Progenitor cell of endocrine pancreas (in vitro differentiated cells): ENCODE data around the gene LRRC37A2. TPM values are rescaled to one million over a fixed set of nuclear protein-coding genes. Genes with fewer than 3 reads are reported as not detected.

ENCODE experiments used
- total RNA-seq: library from RNA; stranded (reverse); gene quantifications from 2 replicates; pipeline ENCODE4 v1.2.1, GENCODE V29; 2021

Gene LRRC37A2
- total RNA-seq, 1 donor from 2014 or later: 26.2 TPM

Other genes with a start within 250 kb of the LRRC37A2 start
- gene LRRC37A, start 217.3 kb upstream of the LRRC37A2 start, total RNA-seq: 6.8 TPM in 2 replicates
- 15.6 and 16.0 TPM in 2 replicates for gene ARL17B, start 150.7 kb upstream of the LRRC37A2 start, total RNA-seq
- gene ARL17A, start 67.2 kb downstream of the LRRC37A2 start, total RNA-seq: 20.1 and 21.7 TPM in 2 replicates
- 28.6 and 31.3 TPM in 2 replicates for gene NSF, start 78.2 kb downstream of the LRRC37A2 start, total RNA-seq